WERI-Rb-1 (cell line): ENCODE results near the gene DDIT3.
A peak's percentile ranks its signal among the peaks of the same experiment; 100 is the strongest.

Experiments
- DNase-seq: peaks from one replicate; pipeline ENCODE4 v3.0.0-alpha.2; 2020
- H3K27ac ChIP-seq: fragments of 250-450 bp; sonication (Bioruptor Pico); 2 replicates; pipeline ENCODE4 v1.5.1; 2020; ENCODE audit warnings: mild to moderate bottlenecking, moderate library complexity
- H3K27me3 ChIP-seq: fragments of 250-450 bp; sonication (Bioruptor Pico); 2 replicates; pipeline ENCODE4 v1.5.1; 2021; ENCODE audit warnings: mild to moderate bottlenecking, low read depth, moderate library complexity; ENCODE audit not compliant: insufficient read depth, severe bottlenecking
- H3K36me3 ChIP-seq: fragments of 250-450 bp; sonication (Bioruptor Pico); 2 replicates; pipeline ENCODE4 v1.5.1; 2020; ENCODE audit warnings: mild to moderate bottlenecking, moderate library complexity
- H3K4me3 ChIP-seq: 2 replicates; pipeline ENCODE4 v1.5.1; 2011; ENCODE audit warnings: low read depth, mild to moderate bottlenecking, control low read depth, low read length
- H3K9me3 ChIP-seq: fragments of 250-450 bp; sonication (Bioruptor Pico); 2 replicates; pipeline ENCODE4 v1.5.1; 2021; ENCODE audit warnings: mild to moderate bottlenecking, moderate library complexity; ENCODE audit not compliant: severe bottlenecking
- TF ChIP-seq, protein P1 (sequence below): IDR thresholded peaks from 2 replicates; pipeline ENCODE4 v1.5.1; 2011; ENCODE audit warnings: low read depth, mild to moderate bottlenecking, control low read depth, inconsistent platforms, low read length

Gene DDIT3

DNA sequence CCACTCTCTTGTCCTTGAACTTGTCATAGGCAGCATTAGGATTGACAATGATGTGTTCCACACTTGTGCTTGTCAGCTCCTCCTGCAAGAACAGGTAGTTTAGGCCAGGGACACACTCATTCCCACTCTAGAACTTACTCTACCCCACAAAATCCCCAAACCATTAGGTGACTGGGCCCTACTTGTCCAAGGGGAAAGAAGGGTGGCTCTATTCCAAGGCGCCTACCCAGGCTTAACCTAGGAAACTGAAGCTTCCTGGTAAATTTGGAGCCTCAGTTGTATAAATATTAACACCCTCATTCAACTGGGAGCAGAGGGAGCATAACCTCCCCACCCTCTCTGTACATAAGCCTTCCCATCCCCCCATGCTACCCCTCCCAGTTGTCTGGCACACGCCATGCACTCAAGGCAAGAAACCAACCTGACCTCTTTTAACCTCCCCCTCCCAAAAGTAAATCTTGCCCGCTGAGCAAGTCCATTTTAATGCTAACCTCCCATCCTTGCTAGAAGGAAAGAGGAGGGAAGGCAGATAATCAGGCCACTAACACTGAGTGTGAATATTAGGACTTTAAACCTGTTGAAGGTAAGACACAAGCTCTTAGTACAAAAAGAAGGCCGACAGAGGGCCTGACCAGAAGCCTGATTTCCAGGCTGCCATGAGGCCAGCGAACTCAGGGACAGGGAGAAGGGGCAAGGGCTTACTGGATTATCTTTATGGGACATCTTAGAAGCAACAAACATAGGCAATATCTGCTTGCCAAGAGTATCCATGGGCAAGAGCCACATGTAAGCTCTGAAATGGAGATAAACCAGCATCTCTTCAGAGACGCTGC lies 15.7 kb upstream of the DDIT3 start:
- no peak overlapping the region for H3K4me3 ChIP-seq
- TF ChIP-seq, protein P1, sequence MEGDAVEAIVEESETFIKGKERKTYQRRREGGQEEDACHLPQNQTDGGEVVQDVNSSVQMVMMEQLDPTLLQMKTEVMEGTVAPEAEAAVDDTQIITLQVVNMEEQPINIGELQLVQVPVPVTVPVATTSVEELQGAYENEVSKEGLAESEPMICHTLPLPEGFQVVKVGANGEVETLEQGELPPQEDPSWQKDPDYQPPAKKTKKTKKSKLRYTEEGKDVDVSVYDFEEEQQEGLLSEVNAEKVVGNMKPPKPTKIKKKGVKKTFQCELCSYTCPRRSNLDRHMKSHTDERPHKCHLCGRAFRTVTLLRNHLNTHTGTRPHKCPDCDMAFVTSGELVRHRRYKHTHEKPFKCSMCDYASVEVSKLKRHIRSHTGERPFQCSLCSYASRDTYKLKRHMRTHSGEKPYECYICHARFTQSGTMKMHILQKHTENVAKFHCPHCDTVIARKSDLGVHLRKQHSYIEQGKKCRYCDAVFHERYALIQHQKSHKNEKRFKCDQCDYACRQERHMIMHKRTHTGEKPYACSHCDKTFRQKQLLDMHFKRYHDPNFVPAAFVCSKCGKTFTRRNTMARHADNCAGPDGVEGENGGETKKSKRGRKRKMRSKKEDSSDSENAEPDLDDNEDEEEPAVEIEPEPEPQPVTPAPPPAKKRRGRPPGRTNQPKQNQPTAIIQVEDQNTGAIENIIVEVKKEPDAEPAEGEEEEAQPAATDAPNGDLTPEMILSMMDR = no peak
- no peaks in the 10 kb centered on the region for H3K9me3 ChIP-seq
- H3K27me3 ChIP-seq = no peaks in the 10 kb centered on the region
- no peak overlapping the region for H3K27ac ChIP-seq
- DNase-seq = no peak
- H3K36me3 ChIP-seq = peaks cover 80% of the 10 kb centered on the region

DNA sequence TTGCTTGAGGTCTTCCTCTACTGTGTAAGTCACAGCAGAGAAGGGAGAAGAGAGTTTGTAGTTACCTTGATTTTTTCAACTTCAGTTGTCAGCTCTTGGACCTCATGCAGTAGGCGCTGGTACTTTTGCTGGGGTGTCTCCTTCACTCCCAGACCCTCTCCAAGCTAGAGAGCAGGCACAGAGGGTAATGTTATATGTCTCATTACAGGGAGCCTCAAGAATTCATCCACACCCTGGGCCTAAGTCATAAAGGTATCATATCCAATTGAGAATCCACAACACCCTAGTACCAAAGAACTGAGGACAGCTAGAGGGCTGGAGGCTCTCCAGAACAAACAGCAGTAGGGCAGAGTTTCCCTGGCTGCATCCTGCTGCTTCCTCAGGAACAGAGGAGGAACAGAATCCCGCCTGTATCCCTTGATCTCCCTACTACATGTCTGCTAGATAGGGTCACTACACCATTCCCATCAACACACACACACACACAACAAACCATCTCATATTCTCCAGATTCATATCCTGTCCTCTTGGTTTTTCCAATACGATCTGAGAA lies 14.8 kb upstream of the DDIT3 start:
- no peak overlapping the region for H3K27ac ChIP-seq

DNA sequence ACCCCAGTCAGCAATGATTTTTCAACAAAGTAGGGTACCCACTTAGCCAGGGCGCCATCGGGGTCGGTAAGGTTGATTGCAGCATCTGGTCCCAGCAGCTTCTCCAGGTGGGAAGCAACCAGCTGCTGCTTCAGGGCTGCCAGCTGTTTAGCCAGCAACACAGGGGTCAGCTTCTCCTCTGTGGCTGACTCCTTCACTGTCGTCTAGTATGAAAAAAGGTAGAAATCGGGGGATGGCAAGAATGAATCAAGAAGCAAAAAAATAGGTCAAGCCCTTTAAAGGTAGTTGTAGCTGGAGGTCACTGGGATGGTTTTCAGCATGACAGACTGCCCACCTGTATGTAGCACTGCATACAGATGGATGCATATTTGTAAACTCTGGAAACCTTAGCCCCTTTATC lies 13.9 kb upstream of the DDIT3 start:
- Histone ChIP-seq H3K27me3 (no peaks in the 10 kb centered on the region), H3K36me3 (peaks cover 88% of the 10 kb centered on the region), H3K9me3 (no peaks in the 10 kb centered on the region), H3K4me3 (no peak overlapping the region), H3K27ac (no peak overlapping the region; the same call in 1 of the 2 replicates)
- TF ChIP-seq, protein P1 = no peak
- DNase-seq = no peak

More for the DNA sequence above, 14.8 kb upstream of the DDIT3 start:
- no peak for DNase-seq
- Histone ChIP-seq H3K36me3 (peaks cover 86% of the 10 kb centered on the region), H3K9me3 (no peaks in the 10 kb centered on the region), H3K27me3 (no peaks in the 10 kb centered on the region), H3K4me3 (no peak overlapping the region)
- TF ChIP-seq, protein P1 = no peak

DNA sequence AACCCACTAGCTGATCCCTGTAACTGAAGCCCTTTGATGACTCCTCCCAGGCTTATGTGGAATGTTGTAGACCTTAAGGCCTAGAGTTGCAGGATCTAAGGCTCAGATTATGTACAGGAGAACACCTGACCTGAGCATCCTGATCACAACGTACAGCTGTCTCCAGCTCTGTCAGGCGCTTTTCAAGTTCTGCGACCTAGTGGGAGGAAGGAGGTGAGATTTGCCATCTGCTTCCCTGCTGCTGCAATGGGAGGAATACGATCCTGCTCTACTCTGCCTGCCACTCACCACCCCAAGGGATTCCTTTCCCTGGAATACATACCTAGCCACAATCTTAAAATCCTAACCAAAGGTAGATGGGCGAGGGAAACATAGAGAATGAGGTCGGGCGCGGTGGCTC lies 12.8 kb upstream of the DDIT3 start:
- Histone ChIP-seq H3K36me3 (peaks cover 90% of the 10 kb centered on the region), H3K27me3 (no peaks in the 10 kb centered on the region), H3K9me3 (no peaks in the 10 kb centered on the region), H3K4me3 (no peak overlapping the region), H3K27ac (peak overlapping the region; percentile 45)
- TF ChIP-seq, protein P1 = no peak
- DNase-seq = peak; percentile 58

- H3K9me3 ChIP-seq = no peaks in the 10 kb centered on the region
- TF ChIP-seq, protein P1 = no peak
- no peak overlapping the region; the same call in none of the 2 replicates for H3K27ac ChIP-seq
- no peak for DNase-seq
- H3K36me3 ChIP-seq = peaks cover 91% of the 10 kb centered on the region
- no peaks in the 10 kb centered on the region for H3K27me3 ChIP-seq
- H3K4me3 ChIP-seq = no peak overlapping the region
Observed at GRCh38 chr12:57531836-57532235, 11.5 kb upstream of the DDIT3 start.
